Muscle layer of duodenum (tissue), 2 donors: ENCODE measurements around the gene SLC25A13.
"Not testable (repeated sequence)": the region's sequence is repeated elsewhere in the genome, so short reads cannot be mapped to it uniquely, and the experiment has no call there.

ENCODE experiments used
- H3K27ac ChIP-seq: one replicate; pipeline ENCODE4 v1.7.0; 2013; ENCODE audit warnings: mild to moderate bottlenecking, low read length
- H3K27me3 ChIP-seq: one replicate; pipeline ENCODE4 v1.7.0; 2013; ENCODE audit warnings: low read depth, mild to moderate bottlenecking, control low read depth, low read length
- H3K36me3 ChIP-seq, 2 donors: one replicate each; pipeline ENCODE4 v1.7.0; 2013; ENCODE audit warnings: low read length in 2 of 2, control low read depth in 1 of 2, mild to moderate bottlenecking in 1 of 2; ENCODE audit not compliant: insufficient read depth in 2 of 2, control insufficient read depth in 1 of 2
- H3K4me1 ChIP-seq, 2 donors: one replicate each; pipeline ENCODE4 v1.7.0; 2013; ENCODE audit warnings: low read length in 2 of 2, mild to moderate bottlenecking in 2 of 2, control low read depth in 1 of 2, moderate library complexity in 1 of 2; ENCODE audit not compliant: insufficient read depth in 2 of 2, control insufficient read depth in 1 of 2
- H3K4me3 ChIP-seq, 2 donors: one replicate each; pipeline ENCODE4 v1.7.0; 2013; ENCODE audit warnings: low read length in 2 of 2, low read depth in 1 of 2, mild to moderate bottlenecking in 1 of 2
- H3K9me3 ChIP-seq, 2 donors: one replicate each; pipeline ENCODE4 v1.7.0; 2013; ENCODE audit warnings: low read length in 2 of 2, control low read depth in 1 of 2, mild to moderate bottlenecking in 1 of 2; ENCODE audit not compliant: control insufficient read depth in 1 of 2
- donor health status: healthy.

SLC25A13 gene

GRCh38 chr7:96308253-96308949, 13.5 kb downstream of the SLC25A13 start:
- peaks cover 0 to 3% of the 10 kb centered on the region in 2 donors for H3K9me3 ChIP-seq
- H3K27ac ChIP-seq: no peak overlapping the region
- peaks cover 4 to 25% of the 10 kb centered on the region in 2 donors for H3K4me1 ChIP-seq
- H3K4me3 ChIP-seq: no peak overlapping the region
- no peaks in the 10 kb centered on the region for H3K27me3 ChIP-seq
- no peaks in the 10 kb centered on the region for H3K36me3 ChIP-seq

DNA sequence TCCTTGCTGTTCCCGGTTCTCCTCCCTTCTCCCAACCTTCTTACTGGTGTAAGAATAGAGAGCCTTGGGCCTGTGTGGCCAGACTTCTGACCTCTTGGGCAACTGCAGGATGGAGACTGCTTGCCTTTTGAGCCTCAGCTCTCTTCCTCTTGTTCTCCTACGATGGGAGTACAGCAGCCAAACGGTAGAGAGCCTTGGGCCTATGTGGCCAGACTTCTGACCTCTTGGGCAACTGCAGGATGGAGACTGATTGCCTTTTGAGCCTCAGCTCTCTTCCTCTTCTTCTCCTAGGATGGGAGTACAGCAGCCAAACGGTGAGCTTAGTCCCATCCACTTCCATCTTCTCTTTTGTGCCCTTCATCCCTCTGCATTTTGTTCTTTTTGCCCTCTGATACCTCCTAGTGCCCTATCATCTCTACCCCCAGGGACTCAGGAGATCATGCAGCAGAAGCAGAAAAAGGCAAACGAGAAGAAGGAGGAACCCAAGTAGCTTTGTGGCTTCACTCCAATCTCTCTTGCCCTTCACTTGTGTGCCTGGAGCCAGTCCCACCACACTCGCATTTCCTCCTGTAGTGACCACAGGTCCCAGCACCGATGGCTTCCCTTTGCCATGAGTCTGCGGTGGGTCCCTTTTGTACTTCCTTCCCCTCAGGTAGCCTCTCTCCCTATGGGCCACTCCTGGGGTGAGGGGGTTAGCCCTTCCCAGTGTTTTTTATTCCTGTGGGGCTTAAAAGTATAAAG, 15.3 kb downstream of the SLC25A13 start:
- no peak overlapping the region for H3K27ac ChIP-seq
- no peaks in the 10 kb centered on the region for H3K36me3 ChIP-seq
- peaks cover 4 to 20% of the 10 kb centered on the region in 2 donors for H3K4me1 ChIP-seq
- H3K27me3 ChIP-seq: no peaks in the 10 kb centered on the region
- no peak overlapping the region for H3K4me3 ChIP-seq
- H3K9me3 ChIP-seq: peaks cover 0 to 4% of the 10 kb centered on the region in 2 donors

DNA sequence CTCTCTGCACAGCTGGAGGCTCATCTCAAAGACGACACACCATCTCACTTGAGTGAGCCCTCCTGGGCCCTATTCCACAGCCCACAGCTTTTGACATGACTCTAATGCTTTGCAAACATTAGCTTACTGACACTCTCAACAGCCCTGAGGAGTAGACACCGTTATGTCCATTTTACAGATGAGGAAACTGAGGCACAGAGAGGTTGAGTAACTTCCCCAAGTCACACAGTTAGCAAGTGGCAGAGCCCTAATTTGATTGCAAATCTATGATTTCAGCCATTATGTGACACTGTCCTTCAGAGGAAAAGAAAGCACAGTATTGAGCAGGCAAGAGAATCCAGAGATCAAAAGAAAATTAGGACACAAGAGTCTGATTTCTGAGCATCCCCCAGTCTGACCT, 16.0 kb downstream of the SLC25A13 start:
- H3K4me3 ChIP-seq: no peak overlapping the region
- no peak overlapping the region for H3K27ac ChIP-seq
- peaks cover 0 to 4% of the 10 kb centered on the region in 2 donors for H3K9me3 ChIP-seq
- H3K27me3 ChIP-seq: no peaks in the 10 kb centered on the region
- no peaks in the 10 kb centered on the region for H3K36me3 ChIP-seq
- peaks cover 4 to 20% of the 10 kb centered on the region in 2 donors for H3K4me1 ChIP-seq

DNA sequence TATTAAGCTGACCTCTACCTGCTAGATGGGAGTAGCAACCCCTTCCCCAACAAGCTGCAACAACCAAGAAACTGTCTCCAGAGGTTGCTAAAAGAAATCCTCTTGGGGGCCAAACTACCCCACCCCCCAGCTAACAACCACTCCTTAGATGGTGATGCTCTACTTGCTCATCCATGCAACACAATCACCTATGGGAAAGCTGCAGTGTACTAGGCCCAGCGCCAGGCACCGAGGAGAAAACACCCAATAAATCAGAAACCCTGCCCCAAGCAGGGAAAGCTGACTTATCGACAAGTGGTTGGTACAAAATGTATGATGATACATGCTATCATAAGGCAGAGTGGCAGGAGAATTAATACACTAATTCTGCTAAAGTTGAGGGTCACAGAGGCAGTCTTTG, 17.3 kb downstream of the SLC25A13 start:
- no peak overlapping the region for H3K4me3 ChIP-seq
- H3K36me3 ChIP-seq: no peaks in the 10 kb centered on the region
- peaks cover 0 to 4% of the 10 kb centered on the region in 2 donors for H3K9me3 ChIP-seq
- H3K27ac ChIP-seq: no peak overlapping the region
- H3K4me1 ChIP-seq: peaks cover 4 to 14% of the 10 kb centered on the region in 2 donors
- H3K27me3 ChIP-seq: no peaks in the 10 kb centered on the region

- Histone ChIP-seq H3K4me3 (no peak overlapping the region), H3K36me3 (no peaks in the 10 kb centered on the region), H3K27me3 (no peaks in the 10 kb centered on the region), H3K4me1 (peaks cover 4 to 14% of the 10 kb centered on the region in 2 donors), H3K27ac (no peak overlapping the region), H3K9me3 (peaks cover 0 to 4% of the 10 kb centered on the region in 2 donors)
Observed at GRCh38 chr7:96303686-96304443, 18.0 kb downstream of the SLC25A13 start.

DNA sequence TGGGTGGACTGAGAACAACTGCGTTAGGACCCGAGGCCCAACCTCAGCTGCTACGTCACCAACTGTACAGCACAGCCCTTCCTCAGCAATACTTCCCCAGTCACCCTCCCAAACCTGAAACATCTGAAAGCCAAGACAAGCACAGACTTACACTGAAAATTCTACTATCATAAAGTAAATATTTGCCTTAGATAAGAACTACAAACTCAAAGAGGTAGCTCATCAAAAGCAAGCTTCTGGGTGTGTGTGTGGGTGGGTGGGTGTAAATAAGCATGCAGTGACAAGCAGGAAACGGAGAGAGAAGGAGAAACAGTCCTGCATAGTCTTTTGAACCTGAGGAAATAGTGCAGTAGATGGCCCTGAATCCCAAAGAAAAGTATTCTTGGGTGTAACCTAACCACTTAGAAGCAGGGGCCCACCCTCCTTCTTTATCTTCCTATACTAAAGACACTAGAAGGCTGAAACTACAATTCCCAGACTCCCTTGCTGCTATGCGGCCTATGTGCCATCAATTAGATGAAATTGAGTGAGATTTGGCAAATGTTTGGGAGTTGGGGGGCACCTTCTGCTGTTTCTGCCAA, 18.7 kb downstream of the SLC25A13 start:
- H3K27ac ChIP-seq: no peak overlapping the region

GRCh38 chr7:96300986-96301385, 20.9 kb downstream of the SLC25A13 start:
- H3K27ac ChIP-seq: no peak overlapping the region

More for the DNA sequence above, 18.7 kb downstream of the SLC25A13 start:
- Histone ChIP-seq H3K9me3 (peaks cover 0 to 4% of the 10 kb centered on the region in 2 donors), H3K36me3 (no peaks in the 10 kb centered on the region), H3K27me3 (no peaks in the 10 kb centered on the region), H3K4me3 (no peak overlapping the region), H3K4me1 (peaks cover 2 to 14% of the 10 kb centered on the region in 2 donors)

DNA sequence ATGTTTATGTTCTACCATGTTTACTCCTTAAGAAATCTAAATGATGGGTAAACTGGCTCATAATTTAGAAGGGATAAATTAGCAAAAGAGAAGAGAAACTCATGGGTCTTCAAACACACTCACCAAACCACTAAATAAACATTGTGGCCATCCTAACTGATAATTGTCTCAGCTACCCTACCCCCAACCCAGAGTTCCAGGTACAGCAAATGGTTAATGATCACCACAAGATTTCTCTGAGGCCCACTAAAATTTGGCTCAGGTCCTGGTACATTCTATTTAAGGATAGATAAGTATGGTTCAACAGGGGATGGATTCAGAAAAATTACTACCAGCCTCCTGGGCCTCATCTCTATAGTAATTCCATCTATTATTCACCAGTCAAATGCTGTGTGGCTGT, 21.4 kb downstream of the SLC25A13 start:
- Histone ChIP-seq H3K4me3 (no peak overlapping the region), H3K27me3 (no peaks in the 10 kb centered on the region), H3K36me3 (peaks cover 0 to 3% of the 10 kb centered on the region in 2 donors), H3K4me1 (peaks cover 0 to 20% of the 10 kb centered on the region in 2 donors), H3K27ac (no peak overlapping the region), H3K9me3 (peaks cover 0 to 4% of the 10 kb centered on the region in 2 donors)

More at GRCh38 chr7:96300986-96301385, 20.9 kb downstream of the SLC25A13 start:
- Histone ChIP-seq H3K9me3 (peaks cover 0 to 4% of the 10 kb centered on the region in 2 donors), H3K27me3 (no peaks in the 10 kb centered on the region), H3K4me3 (no peak overlapping the region), H3K4me1 (peaks cover 0 to 20% of the 10 kb centered on the region in 2 donors), H3K36me3 (peaks cover 0 to 1% of the 10 kb centered on the region in 2 donors)

GRCh38 chr7:96299496-96299895, 22.4 kb downstream of the SLC25A13 start:
- no peak overlapping the region for H3K27ac ChIP-seq
- peaks cover 0 to 3% of the 10 kb centered on the region in 2 donors for H3K36me3 ChIP-seq
- no peak overlapping the region for H3K4me3 ChIP-seq
- no peaks in the 10 kb centered on the region for H3K27me3 ChIP-seq
- H3K9me3 ChIP-seq: peaks cover 0 to 4% of the 10 kb centered on the region in 2 donors
- H3K4me1 ChIP-seq: peaks cover 0 to 12% of the 10 kb centered on the region in 2 donors

- peaks cover 0 to 9% of the 10 kb centered on the region in 2 donors for H3K4me1 ChIP-seq
- no peaks in the 10 kb centered on the region for H3K27me3 ChIP-seq
- no peak overlapping the region for H3K4me3 ChIP-seq
- H3K27ac ChIP-seq: no peak overlapping the region
- no peaks in the 10 kb centered on the region for H3K9me3 ChIP-seq
- peaks cover 0 to 3% of the 10 kb centered on the region in 2 donors for H3K36me3 ChIP-seq
Observed at GRCh38 chr7:96297876-96298275, 24.0 kb downstream of the SLC25A13 start.

- not testable (repeated sequence) for H3K4me1 ChIP-seq, H3K27ac ChIP-seq, H3K4me3 ChIP-seq, H3K36me3 ChIP-seq, H3K27me3 ChIP-seq, H3K9me3 ChIP-seq
Observed at GRCh38 chr7:96297446-96297845, 24.5 kb downstream of the SLC25A13 start.
